Activated CD8-positive, alpha-beta memory T cell treated with anti-CD3 and anti-CD28 coated beads for 48 hours (primary cell): ENCODE measurements around the gene ZNF276.
"Not testable (repeated sequence)": the region's sequence is repeated elsewhere in the genome, so short reads cannot be mapped to it uniquely, and the experiment has no call there.

Experiments
- DNase-seq, 3 experiments: peaks; one replicate each; pipeline ENCODE4 v3.0.0-alpha.2; 2020; ENCODE audit warnings: low read depth in 2 of 3, low spot score in 2 of 3

The ZNF276 gene

GRCh38 chr16:89782489-89782888, 61.2 kb downstream of the ZNF276 start:
- no peak for DNase-seq

- not testable (repeated sequence) for DNase-seq
Measured at GRCh38 chr16:89783952-89784351, 62.6 kb downstream of the ZNF276 start.

DNA sequence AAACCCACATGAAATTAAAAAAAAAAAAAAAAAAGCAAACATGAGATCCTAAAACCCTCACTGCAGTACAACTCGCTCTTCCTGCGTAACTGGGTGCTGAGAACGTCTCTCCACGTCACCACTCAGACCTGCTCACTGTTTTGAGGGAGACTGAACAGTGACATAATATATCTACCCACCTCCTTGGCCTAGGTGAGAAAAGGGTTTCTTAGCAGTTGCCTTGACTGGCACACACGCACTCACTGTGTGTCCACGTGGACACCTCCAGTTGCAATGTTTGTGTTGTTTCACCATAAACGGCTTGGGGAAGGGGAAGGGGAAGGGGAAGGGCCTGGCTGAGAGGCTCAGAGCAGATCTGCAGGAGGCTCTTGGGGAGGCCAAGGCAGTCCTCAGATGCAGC, 63.1 kb downstream of the ZNF276 start:
- no peak for DNase-seq

- no peak for DNase-seq
Measured at GRCh38 chr16:89785523-89786155, 64.3 kb downstream of the ZNF276 start.

GRCh38 chr16:89786474-89787364, 65.4 kb downstream of the ZNF276 start:
- DNase-seq, result no peak

DNA sequence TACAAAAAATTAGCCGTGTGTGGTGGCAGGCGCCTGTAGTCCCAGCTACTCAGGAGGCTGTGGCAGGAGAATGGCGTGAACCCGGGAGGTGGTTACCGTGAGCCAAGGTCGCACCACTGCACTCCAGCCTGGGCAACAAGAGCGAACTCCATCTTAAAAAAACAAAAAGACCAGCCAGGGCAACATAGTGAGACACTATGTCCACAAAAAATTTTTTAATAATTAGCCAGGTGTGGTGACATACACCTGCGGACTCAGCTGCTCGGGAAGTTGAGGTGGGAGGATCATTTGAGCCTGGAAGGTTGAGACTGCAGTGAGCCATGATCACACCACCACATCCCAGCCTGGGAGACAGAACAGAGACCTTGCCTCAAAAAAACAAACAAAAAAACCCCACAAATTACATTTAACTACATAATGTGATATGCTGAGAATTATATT, 66.0 kb downstream of the ZNF276 start:
- no peak for DNase-seq
